Upper lobe of right lung (tissue), 1 donor: ENCODE data around the gene USP53. TPM values are rescaled to one million over a fixed set of nuclear protein-coding genes. Genes with fewer than 3 reads are reported as not detected.
A peak's percentile ranks its signal among the peaks of the same experiment; 100 is the strongest.

Source experiments
- ATAC-seq: fragments of 200-7000 bp; cut with Tn5 transposase; one replicate; pipeline ENCODE4 v1.9.1; 2020; ENCODE audit warnings: mild to moderate bottlenecking, moderate library complexity
- DNase-seq: peaks from one replicate; pipeline ENCODE4 v3.0.0-alpha.2; 2020
- H3K27ac ChIP-seq: fragments of 200-600 bp; one replicate; pipeline ENCODE4 v1.8.0; 2022
- H3K27me3 ChIP-seq: fragments of 200-600 bp; one replicate; pipeline ENCODE4 v1.8.0; 2022; ENCODE audit warnings: mild to moderate bottlenecking
- H3K36me3 ChIP-seq: fragments of 200-600 bp; one replicate; pipeline ENCODE4 v1.8.0; 2022
- H3K4me1 ChIP-seq: fragments of 200-600 bp; one replicate; pipeline ENCODE4 v1.8.0; 2022
- H3K4me3 ChIP-seq: fragments of 200-600 bp; one replicate; pipeline ENCODE4 v1.8.0; 2022; ENCODE audit warnings: mild to moderate bottlenecking
- H3K9me3 ChIP-seq: fragments of 200-600 bp; one replicate; pipeline ENCODE4 v1.8.0; 2022
- intact Hi-C: fragments of 100-400 bp; cut with DNase I; formaldehyde crosslinking; loops from one replicate; pipeline ENCODE4 v1.11.0; 2022
- total RNA-seq: library from RNA; stranded (reverse); fragmentation: NEBNext Ultra II Directional; extraction: Animal tissue kit (Norgen Biotek cat#: 25700); gene quantifications from one replicate; pipeline ENCODE4 v1.2.1, GENCODE V29; 2021
- TF ChIP-seq, protein P1 (sequence below): fragments of 200-600 bp; IDR thresholded peaks from one replicate; pipeline ENCODE4 v1.8.0; 2022; ENCODE audit warnings: antibody characterized with exemption
- donor health status: DM: no; HTN: yes; CAD: no; lungs with severe emphysema.

The USP53 gene
- total RNA-seq, 1 donor from 2014 or later, result 80.5 TPM

DNA sequence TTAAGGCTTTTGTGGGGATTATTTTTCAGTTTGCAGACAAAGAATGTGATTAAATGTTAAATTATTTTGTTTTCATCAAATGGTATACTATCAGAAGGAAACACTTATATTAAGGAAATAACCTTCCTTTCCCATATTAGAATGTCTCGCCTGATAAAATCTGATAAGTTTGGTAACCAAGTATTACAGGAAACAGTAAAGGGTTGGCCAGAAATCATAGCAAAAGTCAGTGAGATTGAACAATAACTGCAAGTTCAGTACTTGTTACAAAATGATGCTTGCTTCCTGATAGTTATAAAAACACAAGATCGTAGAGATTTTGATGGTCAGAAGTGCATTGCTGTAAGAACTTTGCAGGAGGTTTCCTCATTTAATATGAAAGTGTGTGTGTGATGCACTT is 68.9 kb downstream of the USP53 start:
- Histone ChIP-seq H3K4me3 (no peak overlapping the region), H3K27me3 (no peaks in the 10 kb centered on the region), H3K27ac (no peak overlapping the region), H3K4me1 (peaks cover 35% of the 10 kb centered on the region), H3K9me3 (no peaks in the 10 kb centered on the region), H3K36me3 (no peaks in the 10 kb centered on the region)
- DNase-seq (no peak), ATAC-seq (no peak)
- TF ChIP-seq, protein P1, sequence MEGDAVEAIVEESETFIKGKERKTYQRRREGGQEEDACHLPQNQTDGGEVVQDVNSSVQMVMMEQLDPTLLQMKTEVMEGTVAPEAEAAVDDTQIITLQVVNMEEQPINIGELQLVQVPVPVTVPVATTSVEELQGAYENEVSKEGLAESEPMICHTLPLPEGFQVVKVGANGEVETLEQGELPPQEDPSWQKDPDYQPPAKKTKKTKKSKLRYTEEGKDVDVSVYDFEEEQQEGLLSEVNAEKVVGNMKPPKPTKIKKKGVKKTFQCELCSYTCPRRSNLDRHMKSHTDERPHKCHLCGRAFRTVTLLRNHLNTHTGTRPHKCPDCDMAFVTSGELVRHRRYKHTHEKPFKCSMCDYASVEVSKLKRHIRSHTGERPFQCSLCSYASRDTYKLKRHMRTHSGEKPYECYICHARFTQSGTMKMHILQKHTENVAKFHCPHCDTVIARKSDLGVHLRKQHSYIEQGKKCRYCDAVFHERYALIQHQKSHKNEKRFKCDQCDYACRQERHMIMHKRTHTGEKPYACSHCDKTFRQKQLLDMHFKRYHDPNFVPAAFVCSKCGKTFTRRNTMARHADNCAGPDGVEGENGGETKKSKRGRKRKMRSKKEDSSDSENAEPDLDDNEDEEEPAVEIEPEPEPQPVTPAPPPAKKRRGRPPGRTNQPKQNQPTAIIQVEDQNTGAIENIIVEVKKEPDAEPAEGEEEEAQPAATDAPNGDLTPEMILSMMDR, result no peak
- intact Hi-C loops, result loop anchor here (10.0 kb wide), 1 partner anchor 297 kb away; no protein-coding TSS in a partner anchor

DNA sequence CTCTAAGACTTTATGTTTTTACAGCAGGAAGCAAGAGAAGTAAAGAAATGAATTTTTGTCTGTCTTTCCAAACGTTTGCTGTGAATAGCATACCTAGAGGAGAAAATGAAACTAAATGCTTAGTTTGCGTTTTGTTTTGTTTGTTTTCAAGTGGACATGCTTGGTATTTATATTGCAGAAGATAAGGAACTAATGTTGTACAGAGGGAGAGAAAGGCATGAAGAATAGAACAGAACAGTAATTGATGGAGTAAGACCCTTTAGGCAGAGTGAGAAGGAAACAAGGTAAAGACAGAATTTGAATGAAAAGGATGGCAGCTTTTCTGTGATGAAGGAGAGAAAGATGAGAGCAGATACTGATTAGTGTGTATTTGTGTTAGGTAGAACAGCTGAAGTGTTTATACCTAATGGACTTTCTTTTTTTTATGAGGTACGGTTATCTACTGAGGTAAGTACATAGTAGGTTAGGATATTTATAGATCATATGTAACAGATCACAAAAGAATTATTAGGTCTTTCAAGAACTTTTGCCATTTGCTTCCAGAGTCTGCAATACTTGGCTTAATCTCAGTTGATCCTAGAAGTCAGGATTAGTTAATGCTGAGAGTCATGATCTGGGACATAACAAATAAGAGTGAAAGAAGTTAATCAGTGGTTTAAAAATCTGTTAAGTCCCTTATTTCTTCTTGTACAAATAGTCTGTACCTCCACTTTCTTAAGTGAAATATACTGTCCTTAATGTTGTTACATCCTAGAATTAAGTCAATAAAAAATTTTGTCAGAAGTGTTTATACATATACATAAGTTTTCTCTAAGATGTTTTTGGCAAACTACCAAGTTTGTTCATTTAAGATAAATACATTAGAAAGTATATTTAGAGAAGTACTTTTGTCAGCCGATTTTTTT is 72.6 kb downstream of the USP53 start:
- TF ChIP-seq, protein P1, result no peak
- H3K27me3 ChIP-seq, result no peaks in the 10 kb centered on the region
- peaks cover 5% of the 10 kb centered on the region for H3K36me3 ChIP-seq
- peak overlapping the region; percentile 0 for H3K4me3 ChIP-seq
- no peak for DNase-seq
- peaks cover 35% of the 10 kb centered on the region for H3K4me1 ChIP-seq
- intact Hi-C loops, result loop anchor here (10.0 kb wide), 1 partner anchor 300 kb away; no protein-coding TSS in a partner anchor
- H3K27ac ChIP-seq, result peak overlapping the region; percentile 17
- no peaks in the 10 kb centered on the region for H3K9me3 ChIP-seq
- peak; percentile 23 for ATAC-seq

DNA sequence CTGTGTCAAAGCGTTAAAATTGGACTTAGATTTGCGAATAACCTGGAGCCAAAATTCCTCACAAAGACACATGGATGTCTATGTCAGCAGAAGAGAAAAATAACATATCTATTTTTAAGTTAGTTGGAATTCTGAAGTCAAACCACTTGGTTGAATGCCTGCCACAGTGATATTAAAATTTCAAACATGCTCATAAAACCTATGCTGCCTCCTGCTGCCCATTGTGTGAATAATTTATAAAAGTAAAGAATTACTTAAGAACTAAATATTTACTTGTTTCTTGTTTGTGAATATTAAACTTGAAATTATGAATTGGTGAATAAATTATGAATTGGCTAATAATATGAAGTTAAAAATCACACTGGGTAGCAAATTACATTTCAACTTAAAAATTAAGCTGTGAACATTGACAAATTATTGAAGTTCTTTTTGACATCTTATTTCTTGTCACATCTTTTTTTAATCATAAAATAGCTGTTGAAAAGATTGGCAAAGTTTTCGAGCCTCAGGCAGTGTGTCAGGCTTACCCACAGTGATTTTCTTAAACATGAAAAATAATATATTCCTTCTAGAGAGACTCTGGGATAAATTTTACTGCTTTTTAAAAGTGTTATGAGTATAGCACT is 74.0 kb downstream of the USP53 start:
- H3K36me3 ChIP-seq, result peaks cover 11% of the 10 kb centered on the region
- TF ChIP-seq, protein P1, result peak; percentile 72
- H3K9me3 ChIP-seq, result no peaks in the 10 kb centered on the region
- intact Hi-C loops, result loop anchor here (10.0 kb wide), 1 partner anchor 302 kb away; no protein-coding TSS in a partner anchor
- peaks cover 34% of the 10 kb centered on the region for H3K4me1 ChIP-seq
- ATAC-seq, result peak; percentile 58
- H3K27me3 ChIP-seq, result no peaks in the 10 kb centered on the region
- no peak overlapping the region for H3K27ac ChIP-seq
- H3K4me3 ChIP-seq, result no peak overlapping the region
- DNase-seq, result no peak

GRCh38 chr4:119289313-119289712 is 76.8 kb downstream of the USP53 start:
- ATAC-seq, result no peak
- H3K27ac ChIP-seq, result no peak overlapping the region
- no peak overlapping the region for H3K4me3 ChIP-seq
- peaks cover 14% of the 10 kb centered on the region for H3K4me1 ChIP-seq
- H3K36me3 ChIP-seq, result peaks cover 40% of the 10 kb centered on the region
- TF ChIP-seq, protein P1, result no peak
- DNase-seq, result no peak
- no peaks in the 10 kb centered on the region for H3K9me3 ChIP-seq
- intact Hi-C loops, result loop anchor here (10.0 kb wide), 1 partner anchor 305 kb away; no protein-coding TSS in a partner anchor
- H3K27me3 ChIP-seq, result no peaks in the 10 kb centered on the region

- no peaks in the 10 kb centered on the region for H3K27me3 ChIP-seq
- H3K36me3 ChIP-seq, result peaks cover 41% of the 10 kb centered on the region
- peaks cover 3% of the 10 kb centered on the region for H3K4me1 ChIP-seq
- H3K27ac ChIP-seq, result no peak overlapping the region
- intact Hi-C loops, result no loop called here
- no peak for DNase-seq
- no peaks in the 10 kb centered on the region for H3K9me3 ChIP-seq
- H3K4me3 ChIP-seq, result no peak overlapping the region
- TF ChIP-seq, protein P1, result no peak
- ATAC-seq, result no peak
Observed at GRCh38 chr4:119290598-119290997, 78.1 kb downstream of the USP53 start.
